CD4-positive, alpha-beta T cell treated with Interleukin-4 for 1 hour (primary cell): ENCODE measurements around the gene AACS.
"Not testable (repeated sequence)": the region's sequence is repeated elsewhere in the genome, so short reads cannot be mapped to it uniquely, and the experiment has no call there.

Source experiments
- DNase-seq, 2 donors: peaks; one replicate each; pipeline ENCODE4 v3.0.0-alpha.2; 2020 to 2022

The AACS gene

GRCh38 chr12:125092872-125093680 is 27.8 kb downstream of the AACS start:
- no peak for DNase-seq

- DNase-seq = no peak
These were observed 28.6 kb downstream of the AACS start for GRCh38 chr12:125093681-125094330.

- DNase-seq = no peak
These were observed 31.7 kb downstream of the AACS start for GRCh38 chr12:125096894-125097293.

- no peak for DNase-seq
These were observed 32.2 kb downstream of the AACS start for GRCh38 chr12:125097427-125097826.

- DNase-seq = no peak
These were observed 33.6 kb downstream of the AACS start for GRCh38 chr12:125098676-125099408.

GRCh38 chr12:125099409-125099782 is 34.2 kb downstream of the AACS start:
- DNase-seq = no peak

- DNase-seq = no peak
These were observed 35.6 kb downstream of the AACS start for GRCh38 chr12:125100551-125101434.

GRCh38 chr12:125104982-125105381 is 39.7 kb downstream of the AACS start:
- no peak for DNase-seq

- no peak for DNase-seq
These were observed 40.4 kb downstream of the AACS start for GRCh38 chr12:125105600-125105999.

- DNase-seq = no peak
These were observed 45.6 kb downstream of the AACS start for GRCh38 chr12:125110641-125111360.

- no peak for DNase-seq
These were observed 46.2 kb downstream of the AACS start for GRCh38 chr12:125111403-125111802.

- DNase-seq = not testable (repeated sequence)
These were observed 47.4 kb downstream of the AACS start for GRCh38 chr12:125112614-125113013.

- DNase-seq = no peak
These were observed 48.0 kb downstream of the AACS start for GRCh38 chr12:125113263-125113662.

- DNase-seq = no peak
These were observed 48.6 kb downstream of the AACS start for GRCh38 chr12:125113789-125114188.

- DNase-seq = no peak
These were observed 49.3 kb downstream of the AACS start for GRCh38 chr12:125114365-125115141.

- no peak for DNase-seq
These were observed 55.3 kb downstream of the AACS start for GRCh38 chr12:125120566-125120965.

GRCh38 chr12:125121106-125121505 is 55.9 kb downstream of the AACS start:
- no peak for DNase-seq

- no peak for DNase-seq
These were observed 57.4 kb downstream of the AACS start for GRCh38 chr12:125122668-125123067.

GRCh38 chr12:125124320-125124966 is 59.2 kb downstream of the AACS start:
- no peak for DNase-seq

- DNase-seq = no peak
These were observed 60.0 kb downstream of the AACS start for GRCh38 chr12:125125271-125125670.
